ENCODE data around the gene TOM1L2.

TOM1L2 gene

GRCh38 chr17:17824119-17824782, 147.9 kb downstream of the TOM1L2 start:
- FAIRE-seq (no peak), DNase-seq (ENCODE audit: insufficient read length, low spot score) (no peak)
- TF ChIP-seq POLR2A (IDR thresholded peaks at IDR 0.05; ENCODE audit: low read depth, low read length): no peak

GRCh38 chr17:17823433-17824118, 148.6 kb downstream of the TOM1L2 start:
- no peak for TF ChIP-seq POLR2A (IDR thresholded peaks at IDR 0.05; ENCODE audit: low read depth, low read length)
- DNase-seq (ENCODE audit: insufficient read length, low spot score): peak; percentile 100
- FAIRE-seq: no peak

GRCh38 chr17:17822616-17823015, 149.6 kb downstream of the TOM1L2 start:
- FAIRE-seq: no peak
- no peak for TF ChIP-seq POLR2A (IDR thresholded peaks at IDR 0.05; ENCODE audit: low read depth, low read length)
- DNase-seq (ENCODE audit: insufficient read length, low spot score): no peak

- DNase-seq (ENCODE audit: insufficient read length, low spot score): no peak
- FAIRE-seq: no peak
- no peak for TF ChIP-seq POLR2A (IDR thresholded peaks at IDR 0.05; ENCODE audit: low read depth, low read length)
These were observed 150.0 kb downstream of the TOM1L2 start for GRCh38 chr17:17822189-17822588.

DNA sequence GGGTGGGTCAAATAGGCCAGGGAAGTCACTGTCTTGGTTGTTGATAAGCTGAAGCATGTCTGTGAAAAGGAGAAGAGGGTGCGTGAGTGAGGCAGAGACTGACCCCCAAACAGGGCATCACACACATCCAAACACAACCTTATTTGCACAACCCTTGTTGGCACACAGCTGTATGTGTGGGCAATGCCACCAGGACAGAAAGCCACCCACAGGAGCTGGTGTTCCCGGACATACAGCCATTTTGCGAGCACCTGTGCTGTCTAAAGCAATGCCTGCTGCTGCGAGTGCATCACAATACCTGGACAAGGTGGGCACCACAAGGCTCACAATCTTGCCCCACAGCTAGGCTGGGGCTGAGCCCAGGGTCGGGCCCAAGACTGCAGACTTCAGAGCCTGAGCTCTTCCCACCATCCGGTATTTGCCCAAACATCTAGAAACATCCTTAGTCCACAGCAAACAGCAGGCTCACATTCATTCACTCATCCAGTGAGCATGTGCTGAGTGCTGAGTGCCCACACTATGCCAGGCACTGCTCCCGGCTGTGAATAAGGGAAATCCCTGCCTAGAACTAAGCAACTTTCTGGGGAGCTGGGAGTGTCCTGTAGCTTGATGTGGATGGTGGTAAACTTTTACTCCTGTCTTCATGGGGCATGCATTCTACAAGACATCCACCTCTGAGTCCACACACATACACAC, 151.6 kb downstream of the TOM1L2 start:
- DNase-seq (ENCODE audit: insufficient read length, low spot score) (no peak), FAIRE-seq (no peak)
- no peak for TF ChIP-seq POLR2A (IDR thresholded peaks at IDR 0.05; ENCODE audit: low read depth, low read length)

DNA sequence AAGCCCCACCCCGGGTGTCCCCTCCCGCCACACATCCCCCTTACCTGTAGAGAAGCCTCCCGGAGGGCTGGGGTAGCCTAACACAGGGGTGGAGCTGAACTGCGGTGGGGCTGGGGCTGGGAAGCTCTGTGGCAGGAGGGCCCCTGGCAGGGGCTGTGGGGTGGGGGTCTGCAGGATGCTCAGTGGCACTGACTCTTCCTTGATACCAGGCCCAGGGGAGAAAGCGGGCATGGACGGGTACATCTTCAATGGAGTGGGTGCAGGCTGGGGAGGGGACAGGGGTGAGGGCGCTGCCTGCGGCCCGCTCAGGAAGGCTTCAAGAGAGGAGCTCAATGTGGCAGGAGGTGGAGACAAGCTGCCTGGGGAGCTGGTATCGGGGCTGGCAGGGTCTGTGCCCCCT, 152.2 kb downstream of the TOM1L2 start:
- no peak for TF ChIP-seq POLR2A (IDR thresholded peaks at IDR 0.05; ENCODE audit: low read depth, low read length)
- FAIRE-seq: no peak
- DNase-seq (ENCODE audit: insufficient read length, low spot score): no peak

GRCh38 chr17:17819561-17819995, 152.6 kb downstream of the TOM1L2 start:
- TF ChIP-seq POLR2A (IDR thresholded peaks at IDR 0.05; ENCODE audit: low read depth, low read length): 0 out of 2 replicates have a peak, but pooled peaks have one; percentile 7
- peak; percentile 100 for DNase-seq (ENCODE audit: insufficient read length, low spot score)
- peak; percentile 84 for FAIRE-seq

DNA sequence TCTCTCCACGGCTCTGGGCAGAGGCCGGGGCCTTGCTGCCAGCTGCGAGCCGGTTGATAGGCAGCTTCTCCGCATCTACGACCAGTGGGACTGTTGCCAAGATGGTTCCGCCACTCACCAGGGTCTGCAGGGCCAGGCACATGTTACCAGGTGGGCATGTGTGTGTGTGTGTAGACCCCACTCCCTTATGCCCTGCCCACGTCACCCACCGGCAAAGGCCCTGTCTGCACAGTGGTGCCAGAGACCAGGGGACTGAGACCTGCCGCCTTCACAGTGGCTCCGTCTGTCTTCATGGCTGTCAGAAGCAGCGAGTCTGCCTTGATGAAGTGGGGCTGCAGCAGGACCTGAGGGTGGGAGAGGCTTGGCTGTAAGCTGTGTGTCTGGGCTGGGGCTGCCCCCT, 153.1 kb downstream of the TOM1L2 start:
- DNase-seq (ENCODE audit: insufficient read length, low spot score): no peak
- TF ChIP-seq POLR2A (IDR thresholded peaks at IDR 0.05; ENCODE audit: low read depth, low read length): no peak
- no peak for FAIRE-seq

DNA sequence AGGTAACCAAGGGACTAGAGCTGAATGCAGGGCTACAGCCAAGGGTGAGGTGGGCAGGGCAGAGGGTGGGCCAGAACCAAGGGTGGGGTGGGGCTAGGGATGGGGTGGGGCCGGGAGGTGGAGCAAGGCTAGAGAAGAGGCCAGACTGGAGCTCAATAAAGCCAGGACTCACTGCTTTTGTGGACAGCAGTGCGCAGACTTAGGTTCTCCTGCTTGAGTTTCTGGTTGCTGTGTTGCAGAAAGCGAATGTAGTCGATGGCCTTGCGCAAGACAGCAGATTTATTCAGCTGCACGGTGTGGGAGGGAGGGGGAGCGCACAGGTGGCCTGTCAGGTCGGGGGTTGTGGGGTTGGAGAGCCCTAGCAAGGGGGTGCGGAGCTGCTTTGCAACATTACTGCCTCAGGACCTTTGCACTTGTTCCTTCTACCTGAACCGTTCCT, 154.1 kb downstream of the TOM1L2 start:
- no peak for TF ChIP-seq POLR2A (IDR thresholded peaks at IDR 0.05; ENCODE audit: low read depth, low read length)
- DNase-seq (ENCODE audit: insufficient read length, low spot score) (peak; percentile 96), FAIRE-seq (no peak)

GRCh38 chr17:17817552-17817947, 154.7 kb downstream of the TOM1L2 start:
- no peak for DNase-seq (ENCODE audit: insufficient read length, low spot score)
- TF ChIP-seq POLR2A (IDR thresholded peaks at IDR 0.05; ENCODE audit: low read depth, low read length): no peak
- FAIRE-seq: no peak

DNA sequence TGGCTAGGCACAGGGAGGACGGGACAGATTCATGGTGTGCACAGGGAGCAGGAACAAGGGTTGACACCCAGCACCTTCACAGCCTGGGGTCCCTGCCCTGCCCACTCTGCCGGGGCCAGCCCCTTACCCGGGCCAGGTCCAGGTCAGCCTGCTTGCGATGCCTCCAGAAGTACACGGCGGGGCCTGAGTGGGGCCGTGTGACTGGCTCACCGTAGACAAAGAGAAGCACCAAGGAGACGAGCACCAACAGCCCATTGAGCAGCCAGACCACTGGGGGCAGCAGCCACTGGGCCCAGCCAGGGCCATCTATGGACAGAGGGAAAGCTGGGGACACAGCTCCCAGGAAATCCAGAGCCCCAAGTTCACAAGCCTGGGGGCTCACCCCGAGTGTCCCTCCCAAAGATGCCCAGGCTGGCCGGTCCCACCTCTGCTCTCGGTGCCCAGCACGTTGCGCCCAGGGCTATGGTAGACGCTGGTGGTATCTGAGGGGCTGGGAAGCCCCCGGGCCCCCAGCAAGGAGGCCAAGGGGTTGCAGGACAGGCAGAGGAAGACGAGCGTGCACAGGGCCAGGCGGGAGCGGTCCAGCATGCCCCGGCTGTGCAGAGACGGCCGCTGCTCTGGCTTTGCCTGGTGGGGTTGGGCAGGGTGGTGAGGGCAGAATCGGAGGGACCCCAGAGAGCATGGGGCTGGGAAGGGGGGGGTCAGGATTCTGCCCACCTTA, 155.2 kb downstream of the TOM1L2 start:
- no peak for TF ChIP-seq POLR2A (IDR thresholded peaks at IDR 0.05; ENCODE audit: low read depth, low read length)
- no peak for FAIRE-seq
- DNase-seq (ENCODE audit: insufficient read length, low spot score): no peak

- DNase-seq (ENCODE audit: insufficient read length, low spot score) (no peak), FAIRE-seq (no peak)
- no peak for TF ChIP-seq POLR2A (IDR thresholded peaks at IDR 0.05; ENCODE audit: low read depth, low read length)
These were observed 155.9 kb downstream of the TOM1L2 start for GRCh38 chr17:17816240-17816814.

DNA sequence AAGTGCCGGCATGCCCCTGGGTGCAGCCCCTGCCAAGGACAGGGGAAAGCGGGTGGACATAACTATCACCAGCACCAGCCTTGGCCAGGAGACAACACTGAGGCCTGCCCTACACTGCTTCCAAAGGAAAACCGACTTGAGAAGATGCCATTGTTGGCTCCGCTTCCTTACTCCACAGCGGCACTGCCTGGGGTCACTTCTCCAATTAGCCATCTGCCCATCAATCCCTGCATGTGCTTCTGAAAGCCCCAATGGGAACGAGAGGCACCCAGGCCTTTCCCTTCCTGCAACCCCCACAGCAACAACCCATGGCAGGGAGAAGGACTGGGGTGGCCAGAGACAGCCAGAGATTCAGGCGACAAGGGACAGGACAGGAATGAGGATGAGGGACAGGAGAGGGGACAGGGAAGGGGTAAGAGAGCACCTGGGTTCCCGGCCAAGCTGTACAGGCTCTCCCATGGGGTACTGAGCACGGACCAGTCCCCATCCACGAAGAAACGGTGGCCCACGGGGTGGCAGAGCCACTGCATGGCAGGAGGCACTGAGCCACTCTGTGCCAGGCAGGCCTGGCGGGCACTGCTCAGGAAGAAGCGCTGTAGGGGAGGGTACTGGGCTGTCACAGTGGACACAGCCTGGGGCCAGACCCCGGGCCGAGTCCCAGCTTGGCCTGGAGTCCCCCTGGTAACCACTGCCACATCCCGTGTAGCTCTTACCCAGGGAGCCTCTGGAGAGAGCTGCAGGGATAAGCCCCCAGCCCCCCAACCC, 156.6 kb downstream of the TOM1L2 start:
- DNase-seq (ENCODE audit: insufficient read length, low spot score): no peak
- TF ChIP-seq POLR2A (IDR thresholded peaks at IDR 0.05; ENCODE audit: low read depth, low read length): no peak
- FAIRE-seq: no peak
